ENCODE data around the gene GP9. TPM values are rescaled to one million over a fixed set of nuclear protein-coding genes. Genes with fewer than 3 reads are reported as not detected.

GP9 gene
- total RNA-seq, 2 experiments from 2014 or later = not detected

DNA sequence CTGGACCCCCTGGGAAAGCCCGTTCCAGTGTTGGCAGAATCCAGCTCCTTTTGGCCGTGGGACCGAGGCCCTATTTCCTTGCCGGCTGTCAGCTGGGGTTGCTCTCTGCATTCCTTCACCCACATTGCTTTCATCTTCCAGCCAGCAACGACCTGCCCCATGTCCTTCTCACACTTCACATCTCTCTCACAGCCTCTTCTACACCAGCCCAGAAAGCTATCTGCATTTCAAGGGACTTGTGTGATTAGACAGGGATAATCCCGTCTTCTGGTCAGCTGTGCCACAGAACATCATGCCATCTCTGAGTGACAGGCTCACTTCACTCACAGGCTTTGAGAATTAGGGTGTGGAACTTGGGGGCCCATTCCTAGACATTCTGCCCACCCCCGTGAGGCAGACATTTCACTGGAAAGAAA lies 43.1 kb upstream of the GP9 start:
- DNase-seq (ENCODE audit: low spot score) = no peak
- Histone ChIP-seq H3K4me2 (ENCODE audit: low read length) (peak overlapping the region; percentile 50; the same call in 1 of the 2 replicates), H3K4me3 (ENCODE audit: low read depth, low read length, poor library complexity, severe bottlenecking) (no peak overlapping the region), H3K79me2 (ENCODE audit: insufficient read depth, low read depth, low read length) (no peaks in the 10 kb centered on the region), H2AFZ (ENCODE audit: low read length) (peak overlapping the region; percentile 48; the same call in 1 of the 2 replicates), H3K27ac (ENCODE audit: low read depth, low read length, poor library complexity, severe bottlenecking) (peak overlapping the region; percentile 15), H3K36me3 (ENCODE audit: insufficient read depth, low read length) (no peaks in the 10 kb centered on the region), H4K20me1 (ENCODE audit: insufficient read depth, low read length) (no peaks in the 10 kb centered on the region), H3K9me2 (ENCODE audit: insufficient read depth, low read length) (no peaks in the 10 kb centered on the region), H3K9me3 (ENCODE audit: low read length) (no peaks in the 10 kb centered on the region), H3K4me1 (ENCODE audit: insufficient read depth, low read length, poor library complexity, severe bottlenecking) (peaks cover 32% of the 10 kb centered on the region)
- BruUV-seq (replicated peaks) = no TSS peak
- no peak for TF ChIP-seq EZH2phosphoT487 (IDR thresholded peaks at IDR 0.05; ENCODE audit: borderline replicate concordance, low read depth, low read length)
- TF ChIP-seq, protein P1, sequence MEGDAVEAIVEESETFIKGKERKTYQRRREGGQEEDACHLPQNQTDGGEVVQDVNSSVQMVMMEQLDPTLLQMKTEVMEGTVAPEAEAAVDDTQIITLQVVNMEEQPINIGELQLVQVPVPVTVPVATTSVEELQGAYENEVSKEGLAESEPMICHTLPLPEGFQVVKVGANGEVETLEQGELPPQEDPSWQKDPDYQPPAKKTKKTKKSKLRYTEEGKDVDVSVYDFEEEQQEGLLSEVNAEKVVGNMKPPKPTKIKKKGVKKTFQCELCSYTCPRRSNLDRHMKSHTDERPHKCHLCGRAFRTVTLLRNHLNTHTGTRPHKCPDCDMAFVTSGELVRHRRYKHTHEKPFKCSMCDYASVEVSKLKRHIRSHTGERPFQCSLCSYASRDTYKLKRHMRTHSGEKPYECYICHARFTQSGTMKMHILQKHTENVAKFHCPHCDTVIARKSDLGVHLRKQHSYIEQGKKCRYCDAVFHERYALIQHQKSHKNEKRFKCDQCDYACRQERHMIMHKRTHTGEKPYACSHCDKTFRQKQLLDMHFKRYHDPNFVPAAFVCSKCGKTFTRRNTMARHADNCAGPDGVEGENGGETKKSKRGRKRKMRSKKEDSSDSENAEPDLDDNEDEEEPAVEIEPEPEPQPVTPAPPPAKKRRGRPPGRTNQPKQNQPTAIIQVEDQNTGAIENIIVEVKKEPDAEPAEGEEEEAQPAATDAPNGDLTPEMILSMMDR (conservative IDR thresholded peaks at IDR 0.05; ENCODE audit: low read length) = no peak
- ChIA-PET POLR2A (interaction anchor here (1.1 to 3.0 kb wide), 5 partner anchors 9 to 230 kb away, joined by 3 to 24 read pairs (median 6); no protein-coding TSS in a partner anchor), CTCF (ENCODE audit: unreplicated experiment) (interaction anchor here (2.0 kb wide), 1 partner anchor 9 kb away, joined by 19 read pairs; no protein-coding TSS in a partner anchor)
- intact Hi-C loops (cut with micrococcal nuclease; ENCODE audit: unreplicated experiment) = no loop called here

DNA sequence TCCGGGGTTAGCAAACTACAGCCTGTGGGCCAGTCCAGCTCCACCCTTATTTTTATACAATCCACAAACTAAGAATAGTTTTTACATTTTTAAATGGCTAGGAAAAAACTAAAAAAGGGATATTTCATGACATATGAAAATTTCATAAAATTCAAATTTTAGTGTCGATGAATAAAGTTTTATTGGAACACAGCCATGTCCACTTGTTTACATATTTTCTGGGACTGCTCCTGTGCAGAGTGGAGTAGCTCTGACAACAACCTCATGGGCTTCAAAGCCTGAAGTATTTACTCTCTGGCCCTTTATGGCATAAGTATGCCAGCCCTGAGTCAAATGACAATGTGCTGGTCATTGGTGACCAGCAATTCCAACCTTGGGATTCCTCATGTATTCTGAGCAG lies 42.3 kb upstream of the GP9 start:
- ChIA-PET POLR2A (interaction anchor here (0.5 kb wide), 1 partner anchor 138 kb away, joined by 4 read pairs; no protein-coding TSS in a partner anchor), CTCF (ENCODE audit: unreplicated experiment) (no interaction called here)
- BruUV-seq (replicated peaks) = no TSS peak
- no peaks in the 10 kb centered on the region for H3K36me3 ChIP-seq (ENCODE audit: insufficient read depth, low read length)
- no peak for TF ChIP-seq EZH2phosphoT487 (IDR thresholded peaks at IDR 0.05; ENCODE audit: borderline replicate concordance, low read depth, low read length)
- TF ChIP-seq, protein P1 (conservative IDR thresholded peaks at IDR 0.05; ENCODE audit: low read length) = no peak
- no peak overlapping the region for H3K4me3 ChIP-seq (ENCODE audit: low read depth, low read length, poor library complexity, severe bottlenecking)
- no peaks in the 10 kb centered on the region for H3K9me2 ChIP-seq (ENCODE audit: insufficient read depth, low read length)
- intact Hi-C loops (cut with micrococcal nuclease; ENCODE audit: unreplicated experiment) = no loop called here
- no peaks in the 10 kb centered on the region for H3K9me3 ChIP-seq (ENCODE audit: low read length)
- no peak overlapping the region for H3K27ac ChIP-seq (ENCODE audit: low read depth, low read length, poor library complexity, severe bottlenecking)
- H3K4me2 ChIP-seq (ENCODE audit: low read length) = no peak overlapping the region
- peaks cover 32% of the 10 kb centered on the region for H3K4me1 ChIP-seq (ENCODE audit: insufficient read depth, low read length, poor library complexity, severe bottlenecking)
- no peak for DNase-seq (ENCODE audit: low spot score)
- no peaks in the 10 kb centered on the region for H3K79me2 ChIP-seq (ENCODE audit: insufficient read depth, low read depth, low read length)
- no peak overlapping the region for H2AFZ ChIP-seq (ENCODE audit: low read length)
- H4K20me1 ChIP-seq (ENCODE audit: insufficient read depth, low read length) = no peaks in the 10 kb centered on the region

DNA sequence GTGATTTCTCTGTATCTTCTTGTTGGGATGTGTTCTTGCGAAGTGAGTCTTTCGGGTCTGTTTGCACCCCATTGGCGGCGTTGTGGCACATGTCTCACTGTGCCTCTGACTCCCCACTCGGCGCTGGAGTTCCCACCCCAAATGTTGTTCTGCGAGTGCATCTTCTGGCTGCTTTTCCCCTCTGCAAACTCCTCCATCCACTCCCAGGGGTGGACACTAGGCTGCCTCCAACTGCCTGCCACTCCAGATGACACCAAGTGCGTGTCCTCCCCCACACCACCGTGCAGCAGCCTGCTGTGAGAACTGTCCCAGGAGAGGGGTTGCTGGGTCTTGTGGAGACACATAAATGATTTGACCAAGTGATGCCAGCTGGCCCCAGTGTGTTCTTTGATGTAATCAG lies 41.8 kb upstream of the GP9 start:
- Histone ChIP-seq H3K79me2 (ENCODE audit: insufficient read depth, low read depth, low read length) (no peaks in the 10 kb centered on the region), H3K36me3 (ENCODE audit: insufficient read depth, low read length) (no peaks in the 10 kb centered on the region), H4K20me1 (ENCODE audit: insufficient read depth, low read length) (no peaks in the 10 kb centered on the region), H3K4me1 (ENCODE audit: insufficient read depth, low read length, poor library complexity, severe bottlenecking) (peaks cover 35% of the 10 kb centered on the region), H3K9me2 (ENCODE audit: insufficient read depth, low read length) (no peaks in the 10 kb centered on the region), H3K4me3 (ENCODE audit: low read depth, low read length, poor library complexity, severe bottlenecking) (no peak overlapping the region), H3K9me3 (ENCODE audit: low read length) (no peaks in the 10 kb centered on the region), H3K27ac (ENCODE audit: low read depth, low read length, poor library complexity, severe bottlenecking) (no peak overlapping the region), H3K4me2 (ENCODE audit: low read length) (no peak overlapping the region), H2AFZ (ENCODE audit: low read length) (no peak overlapping the region)
- no peak for DNase-seq (ENCODE audit: low spot score)
- ChIA-PET CTCF (ENCODE audit: unreplicated experiment) (no interaction called here), POLR2A (interaction anchor here (0.5 kb wide), 1 partner anchor 138 kb away, joined by 4 read pairs; no protein-coding TSS in a partner anchor)
- TF ChIP-seq, protein P1 (conservative IDR thresholded peaks at IDR 0.05; ENCODE audit: low read length) = no peak
- no peak for TF ChIP-seq EZH2phosphoT487 (IDR thresholded peaks at IDR 0.05; ENCODE audit: borderline replicate concordance, low read depth, low read length)
- intact Hi-C loops (cut with micrococcal nuclease; ENCODE audit: unreplicated experiment) = no loop called here
- BruUV-seq (replicated peaks) = no TSS peak
